ENCODE measurements around the gene ITGA11. TPM values are rescaled to one million over a fixed set of nuclear protein-coding genes. Genes with fewer than 3 reads are reported as not detected.

Gene ITGA11
- total and polyA plus RNA-seq, 2 of the 13 experiments (the other 11 are each of a cell fraction or from before 2014, with no cell fraction given) = not detected

DNA sequence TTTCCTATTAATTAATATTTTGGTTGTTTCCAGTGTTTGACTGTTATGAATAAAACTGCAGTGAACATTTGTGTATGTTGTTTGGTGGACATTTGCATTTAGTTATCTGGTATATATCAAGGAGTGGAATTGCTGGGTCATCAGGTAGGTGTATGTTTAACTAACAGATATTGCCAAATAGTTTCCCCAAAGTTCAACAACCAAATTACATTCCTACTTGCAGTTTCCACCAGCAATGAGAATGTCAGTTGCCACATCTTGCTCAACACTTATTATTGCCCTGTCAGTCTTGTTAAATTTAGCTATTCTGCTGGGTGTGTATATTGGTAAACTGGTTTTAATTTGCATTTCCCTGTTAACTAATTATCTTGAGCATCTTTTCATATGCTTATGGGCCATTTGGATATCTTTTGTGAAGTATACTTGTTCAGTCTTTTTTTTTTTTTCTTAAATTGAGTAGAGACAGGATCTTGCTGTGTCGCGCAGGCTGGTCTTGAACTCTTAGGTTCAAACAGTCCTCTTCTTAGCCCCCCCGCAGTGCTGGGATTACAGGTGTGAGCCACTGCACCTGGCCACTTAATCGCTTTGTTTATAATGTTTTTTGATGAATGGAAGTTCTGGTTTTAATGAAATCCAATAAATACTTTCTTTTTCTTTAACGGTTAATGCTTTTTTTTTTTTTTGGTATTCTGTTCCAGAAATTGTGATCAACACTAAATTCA is 146.5 kb downstream of the ITGA11 start (continued):
- TF ChIP-seq ZHX2 (IDR thresholded peaks at IDR 0.05; ENCODE audit: low read depth) (no peak), ZHX2 (CRISPR knock-in tag; IDR thresholded peaks at IDR 0.05; ENCODE audit: borderline replicate concordance) (no peak), ZSCAN25 (CRISPR knock-in tag; IDR thresholded peaks at IDR 0.05) (no peak), TRIM22 (IDR thresholded peaks at IDR 0.05) (no peak), MAFF (IDR thresholded peaks at IDR 0.05; ENCODE audit: low read depth, low read length) (peak; percentile 68; the same call in 1 of the 2 replicates), MYC (CRISPR knock-in tag; IDR thresholded peaks at IDR 0.05; ENCODE audit: borderline replicate concordance) (no peak), ZNF646 (CRISPR knock-in tag; IDR thresholded peaks at IDR 0.05) (no peak), ZNF704 (CRISPR knock-in tag; IDR thresholded peaks at IDR 0.05; ENCODE audit: borderline replicate concordance) (no peak), ZNF337 (CRISPR knock-in tag; IDR thresholded peaks at IDR 0.05; ENCODE audit: borderline replicate concordance, low read depth) (no peak), SMARCC2 (IDR thresholded peaks at IDR 0.05) (no peak), DDIT3 (CRISPR knock-in tag; IDR thresholded peaks at IDR 0.05) (no peak)
- TF ChIP-seq, protein P1, sequence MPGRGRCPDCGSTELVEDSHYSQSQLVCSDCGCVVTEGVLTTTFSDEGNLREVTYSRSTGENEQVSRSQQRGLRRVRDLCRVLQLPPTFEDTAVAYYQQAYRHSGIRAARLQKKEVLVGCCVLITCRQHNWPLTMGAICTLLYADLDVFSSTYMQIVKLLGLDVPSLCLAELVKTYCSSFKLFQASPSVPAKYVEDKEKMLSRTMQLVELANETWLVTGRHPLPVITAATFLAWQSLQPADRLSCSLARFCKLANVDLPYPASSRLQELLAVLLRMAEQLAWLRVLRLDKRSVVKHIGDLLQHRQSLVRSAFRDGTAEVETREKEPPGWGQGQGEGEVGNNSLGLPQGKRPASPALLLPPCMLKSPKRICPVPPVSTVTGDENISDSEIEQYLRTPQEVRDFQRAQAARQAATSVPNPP (CRISPR knock-in tag; IDR thresholded peaks at IDR 0.05) = no peak
